DND-41 (cell line): ENCODE measurements around the gene LRRC14B.

Experiments
- EZH2 ChIP-seq: IDR thresholded peaks from 3 replicates; pipeline ENCODE4 v1.6.1; 2012; ENCODE audit warnings: borderline replicate concordance, low read depth, mild to moderate bottlenecking, moderate library complexity, low read length, inconsistent platforms; ENCODE audit not compliant: severe bottlenecking
- TF ChIP-seq, protein P1 (sequence below): IDR thresholded peaks from 2 replicates; pipeline ENCODE4 v1.5.1; 2012; ENCODE audit warnings: borderline replicate concordance, low read length, moderate library complexity, mild to moderate bottlenecking; ENCODE audit not compliant: poor library complexity, severe bottlenecking; ENCODE audit errors: extremely low read depth

DNA sequence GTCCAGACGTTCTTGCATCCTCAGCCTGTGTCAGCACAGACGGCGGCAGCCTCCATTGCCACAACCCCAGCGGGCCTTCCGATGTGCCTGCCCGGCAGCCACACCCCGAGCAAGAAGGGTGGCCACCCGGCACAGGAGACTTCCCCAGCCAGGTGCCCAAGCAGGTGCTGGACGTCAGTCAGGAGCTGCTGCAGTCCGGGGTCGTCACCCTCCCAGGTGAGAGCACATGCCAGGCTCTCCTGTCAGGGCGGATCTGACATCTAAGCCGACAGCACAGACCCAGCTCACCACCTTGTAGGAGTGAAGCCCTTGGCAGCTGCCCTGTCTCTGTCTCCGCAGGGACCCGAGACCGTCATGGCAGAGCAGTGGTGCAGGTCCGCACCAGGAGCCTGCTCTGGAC lies 48.3 kb upstream of the LRRC14B start:
- TF ChIP-seq, protein P1, sequence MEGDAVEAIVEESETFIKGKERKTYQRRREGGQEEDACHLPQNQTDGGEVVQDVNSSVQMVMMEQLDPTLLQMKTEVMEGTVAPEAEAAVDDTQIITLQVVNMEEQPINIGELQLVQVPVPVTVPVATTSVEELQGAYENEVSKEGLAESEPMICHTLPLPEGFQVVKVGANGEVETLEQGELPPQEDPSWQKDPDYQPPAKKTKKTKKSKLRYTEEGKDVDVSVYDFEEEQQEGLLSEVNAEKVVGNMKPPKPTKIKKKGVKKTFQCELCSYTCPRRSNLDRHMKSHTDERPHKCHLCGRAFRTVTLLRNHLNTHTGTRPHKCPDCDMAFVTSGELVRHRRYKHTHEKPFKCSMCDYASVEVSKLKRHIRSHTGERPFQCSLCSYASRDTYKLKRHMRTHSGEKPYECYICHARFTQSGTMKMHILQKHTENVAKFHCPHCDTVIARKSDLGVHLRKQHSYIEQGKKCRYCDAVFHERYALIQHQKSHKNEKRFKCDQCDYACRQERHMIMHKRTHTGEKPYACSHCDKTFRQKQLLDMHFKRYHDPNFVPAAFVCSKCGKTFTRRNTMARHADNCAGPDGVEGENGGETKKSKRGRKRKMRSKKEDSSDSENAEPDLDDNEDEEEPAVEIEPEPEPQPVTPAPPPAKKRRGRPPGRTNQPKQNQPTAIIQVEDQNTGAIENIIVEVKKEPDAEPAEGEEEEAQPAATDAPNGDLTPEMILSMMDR: no peak
- no peak for TF ChIP-seq EZH2
